H9 (cell line): ENCODE results near the gene C5orf58. TPM values are rescaled to one million over a fixed set of nuclear protein-coding genes. Genes with fewer than 3 reads are reported as not detected.

Experiments
- DNase-seq: peaks from one replicate; pipeline ENCODE4 v3.0.0-alpha.2; 2017
- H2AFZ ChIP-seq: one replicate; pipeline ENCODE4 v1.6.1; 2013; ENCODE audit warnings: mild to moderate bottlenecking, low read length, control low read depth, moderate library complexity
- H2AK5ac ChIP-seq: 2 replicates; pipeline ENCODE4 v1.6.1; 2013; ENCODE audit warnings: low read length, control low read depth, mixed read lengths; ENCODE audit not compliant: insufficient read length
- H2BK120ac ChIP-seq: one replicate; pipeline ENCODE4 v1.6.1; 2013; ENCODE audit warnings: low read depth, mild to moderate bottlenecking, low read length, control low read depth, inconsistent platforms; ENCODE audit not compliant: poor library complexity, severe bottlenecking
- H2BK12ac ChIP-seq: 2 replicates; pipeline ENCODE4 v1.6.1; 2013; ENCODE audit warnings: low read length, control low read depth, mixed read lengths, low read depth; ENCODE audit not compliant: insufficient read length
- H2BK15ac ChIP-seq: 2 replicates; pipeline ENCODE4 v1.6.1; 2013; ENCODE audit warnings: low read depth, low read length, control low read depth
- H2BK20ac ChIP-seq: one replicate; pipeline ENCODE4 v1.6.1; 2013; ENCODE audit warnings: low read depth, mild to moderate bottlenecking, low read length, control low read depth, inconsistent platforms; ENCODE audit not compliant: poor library complexity, severe bottlenecking
- H2BK5ac ChIP-seq: 2 replicates; pipeline ENCODE4 v1.6.1; 2013; ENCODE audit warnings: low read length, control low read depth, mixed read lengths; ENCODE audit not compliant: insufficient read length
- H3K14ac ChIP-seq: 2 replicates; pipeline ENCODE4 v1.6.1; 2013; ENCODE audit warnings: low read length, control low read depth; ENCODE audit not compliant: insufficient read depth
- H3K18ac ChIP-seq: 2 replicates; pipeline ENCODE4 v1.6.1; 2013; ENCODE audit warnings: low read depth, mild to moderate bottlenecking, mixed read lengths, low read length, control low read depth; ENCODE audit not compliant: insufficient read length
- H3K23ac ChIP-seq: 2 replicates; pipeline ENCODE4 v1.6.1; 2013; ENCODE audit warnings: low read length, control low read depth, mixed read lengths, low read depth; ENCODE audit not compliant: insufficient read length
- H3K23me2 ChIP-seq: 2 replicates; pipeline ENCODE4 v1.6.1; 2013; ENCODE audit warnings: low read depth, mild to moderate bottlenecking, mixed read lengths, low read length, control low read depth; ENCODE audit not compliant: insufficient read length, poor library complexity, severe bottlenecking
- H3K27ac ChIP-seq: 2 replicates; pipeline ENCODE4 v1.5.1; 2013; ENCODE audit warnings: low read length, control low read depth, mixed read lengths, low read depth; ENCODE audit not compliant: insufficient read length
- H3K27me3 ChIP-seq: 2 replicates; pipeline ENCODE4 v1.6.1; 2013; ENCODE audit warnings: low read length, control low read depth, inconsistent platforms; ENCODE audit not compliant: insufficient read depth
- H3K4ac ChIP-seq: 2 replicates; pipeline ENCODE4 v1.6.1; 2013; ENCODE audit warnings: low read depth, mild to moderate bottlenecking, control low read depth, inconsistent platforms, low read length, moderate library complexity
- H3K4me1 ChIP-seq: 2 replicates; pipeline ENCODE4 v1.6.1; 2013; ENCODE audit warnings: low read length, control low read depth, inconsistent platforms; ENCODE audit not compliant: insufficient read depth
- H3K4me2 ChIP-seq: 2 replicates; pipeline ENCODE4 v1.6.1; 2013; ENCODE audit warnings: low read length, control low read depth, mixed read lengths; ENCODE audit not compliant: insufficient read length, insufficient read depth
- H3K56ac ChIP-seq: 2 replicates; pipeline ENCODE4 v1.6.1; 2013; ENCODE audit warnings: low read depth, mild to moderate bottlenecking, mixed read lengths, low read length, control low read depth; ENCODE audit not compliant: insufficient read length
- H3K79me1 ChIP-seq: 2 replicates; pipeline ENCODE4 v1.6.1; 2013; ENCODE audit warnings: low read depth, mild to moderate bottlenecking, moderate library complexity, low read length, control low read depth, inconsistent platforms; ENCODE audit not compliant: insufficient read depth, poor library complexity, severe bottlenecking
- H3K79me2 ChIP-seq: 2 replicates; pipeline ENCODE4 v1.6.1; 2013; ENCODE audit warnings: low read length, control low read depth, inconsistent platforms; ENCODE audit not compliant: insufficient read depth
- H3K9ac ChIP-seq: 2 replicates; pipeline ENCODE4 v1.6.1; 2013; ENCODE audit warnings: low read length, control low read depth, mixed read lengths; ENCODE audit not compliant: insufficient read length; ENCODE audit errors: extremely low read depth
- H3K9me3 ChIP-seq: one replicate; pipeline ENCODE4 v1.6.1; 2013; ENCODE audit warnings: low read depth, low read length, inconsistent platforms; ENCODE audit not compliant: control insufficient read depth
- H3T11ph ChIP-seq: one replicate; pipeline ENCODE4 v1.6.1; 2013; ENCODE audit warnings: mild to moderate bottlenecking, low read length, control low read depth, inconsistent platforms
- H4K20me1 ChIP-seq: one replicate; pipeline ENCODE4 v1.6.1; 2013; ENCODE audit not compliant: control insufficient read depth, insufficient read length, insufficient read depth
- H4K5ac ChIP-seq: 2 replicates; pipeline ENCODE4 v1.6.1; 2013; ENCODE audit warnings: low read depth, mild to moderate bottlenecking, mixed read lengths, low read length, control low read depth; ENCODE audit not compliant: insufficient read length
- H4K8ac ChIP-seq: replicated peaks from 2 replicates; pipeline ENCODE4 v1.6.1; 2013; ENCODE audit warnings: low read length, control low read depth, mixed read lengths, low read depth; ENCODE audit not compliant: insufficient read length
- H4K91ac ChIP-seq: 2 replicates; pipeline ENCODE4 v1.6.1; 2013; ENCODE audit warnings: low read depth, mild to moderate bottlenecking, moderate library complexity, mixed read lengths, low read length, control low read depth; ENCODE audit not compliant: insufficient read length
- H3K27ac Mint-ChIP-seq, 3 experiments: 2 replicates in 2 of 3; 3 replicates in 1 of 3; pipeline ENCODE4 v1.8.0; 2020 to 2021; ENCODE audit warnings: mixed read lengths in 3 of 3, mild to moderate bottlenecking in 1 of 3, moderate library complexity in 1 of 3
- H3K27me3 Mint-ChIP-seq: 2 replicates; pipeline ENCODE4 v1.8.0; 2021; ENCODE audit warnings: low read depth, mild to moderate bottlenecking, moderate library complexity, mixed read lengths
- H3K36me3 Mint-ChIP-seq, 3 experiments: 2 replicates in 2 of 3; 3 replicates in 1 of 3; pipeline ENCODE4 v1.8.0; 2020 to 2021; ENCODE audit warnings: low read depth in 3 of 3, mixed read lengths in 3 of 3; ENCODE audit not compliant: insufficient read depth in 1 of 3
- H3K4me1 Mint-ChIP-seq, 2 experiments: 2 replicates each; pipeline ENCODE4 v1.8.0; 2020; ENCODE audit warnings: mixed read lengths in 2 of 2
- H3K4me3 Mint-ChIP-seq, 2 experiments: 2 replicates in 1 of 2; 3 replicates in 1 of 2; pipeline ENCODE4 v1.8.0; 2020 to 2021; ENCODE audit warnings: mild to moderate bottlenecking in 2 of 2, mixed read lengths in 2 of 2, moderate library complexity in 1 of 2
- H3K9me3 Mint-ChIP-seq, 2 experiments: 2 replicates in 1 of 2; 3 replicates in 1 of 2; pipeline ENCODE4 v1.8.0; 2020; ENCODE audit warnings: mild to moderate bottlenecking in 2 of 2, mixed read lengths in 2 of 2, moderate library complexity in 1 of 2
- total RNA-seq: library from RNA; stranded (reverse); gene quantifications from 2 replicates; pipeline ENCODE4 v1.2.1, GENCODE V29; 2021
- TF ChIP-seq, protein P1 (sequence below): fragments of 200-600 bp; sonication (generic); conservative IDR thresholded peaks from 3 replicates; pipeline ENCODE4 v1.8.0; 2021; ENCODE audit warnings: antibody characterized with exemption, mild to moderate bottlenecking

C5orf58 gene
- total RNA-seq, 1 experiment from 2014 or later: 0.90 TPM

DNA sequence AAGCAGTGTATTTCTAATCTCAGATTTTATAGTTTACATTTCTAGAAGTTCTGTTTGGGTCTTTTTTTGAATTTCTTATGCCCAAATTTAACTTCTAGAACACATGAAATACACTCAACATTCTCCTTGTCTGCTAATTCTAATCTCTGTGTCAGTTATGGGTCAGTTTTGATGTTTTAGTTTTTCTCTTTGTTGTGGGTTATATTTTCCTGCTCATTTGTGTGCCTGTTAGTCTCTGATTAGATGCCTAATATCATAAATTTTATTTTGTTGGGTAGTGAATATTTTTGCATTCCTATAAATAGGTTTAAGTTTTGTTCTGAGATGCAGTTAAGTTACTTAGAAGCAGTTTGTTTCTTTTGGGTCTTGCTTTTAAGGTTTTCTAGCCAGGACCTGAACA is 52.4 kb downstream of the C5orf58 start:
- no peak overlapping the region for H2BK20ac ChIP-seq
- H3K27ac ChIP-seq: no peak overlapping the region
- H3K36me3 Mint-ChIP-seq: peaks cover 13 to 34% (median 20%) of the 10 kb centered on the region in 3 experiments
- H2BK5ac ChIP-seq: no peak overlapping the region
- no peak overlapping the region for H3K27ac Mint-ChIP-seq
- H3K14ac ChIP-seq: no peak overlapping the region
- H4K8ac ChIP-seq: no peak overlapping the region
- H3T11ph ChIP-seq: no peak overlapping the region
- H3K79me2 ChIP-seq: no peaks in the 10 kb centered on the region
- no peaks in the 10 kb centered on the region for H3K79me1 ChIP-seq
- H3K4me3 Mint-ChIP-seq: no peak overlapping the region
- no peak overlapping the region for H4K5ac ChIP-seq
- H3K4ac ChIP-seq: no peak overlapping the region
- H2AFZ ChIP-seq: no peak overlapping the region
- H3K4me1 Mint-ChIP-seq: peaks cover 38% of the 10 kb centered on the region in 2 experiments
- no peak overlapping the region for H3K18ac ChIP-seq
- H4K20me1 ChIP-seq: no peaks in the 10 kb centered on the region
- peaks cover 20% of the 10 kb centered on the region for H3K9me3 ChIP-seq
- H2BK15ac ChIP-seq: no peak overlapping the region
- H3K23me2 ChIP-seq: peaks cover 3% of the 10 kb centered on the region
- no peak overlapping the region for H3K23ac ChIP-seq
- H4K91ac ChIP-seq: no peak overlapping the region
- H2BK120ac ChIP-seq: no peak overlapping the region
- peaks cover 13% of the 10 kb centered on the region for H3K27me3 Mint-ChIP-seq
- H2AK5ac ChIP-seq: no peak overlapping the region
- no peak overlapping the region for H3K4me2 ChIP-seq
- no peaks in the 10 kb centered on the region for H3K27me3 ChIP-seq
- no peak overlapping the region for H2BK12ac ChIP-seq
- peaks cover 5% of the 10 kb centered on the region; the same call in 1 of the 2 replicates for H3K4me1 ChIP-seq
- peaks cover 30 to 41% of the 10 kb centered on the region in 2 experiments for H3K9me3 Mint-ChIP-seq
- TF ChIP-seq, protein P1, sequence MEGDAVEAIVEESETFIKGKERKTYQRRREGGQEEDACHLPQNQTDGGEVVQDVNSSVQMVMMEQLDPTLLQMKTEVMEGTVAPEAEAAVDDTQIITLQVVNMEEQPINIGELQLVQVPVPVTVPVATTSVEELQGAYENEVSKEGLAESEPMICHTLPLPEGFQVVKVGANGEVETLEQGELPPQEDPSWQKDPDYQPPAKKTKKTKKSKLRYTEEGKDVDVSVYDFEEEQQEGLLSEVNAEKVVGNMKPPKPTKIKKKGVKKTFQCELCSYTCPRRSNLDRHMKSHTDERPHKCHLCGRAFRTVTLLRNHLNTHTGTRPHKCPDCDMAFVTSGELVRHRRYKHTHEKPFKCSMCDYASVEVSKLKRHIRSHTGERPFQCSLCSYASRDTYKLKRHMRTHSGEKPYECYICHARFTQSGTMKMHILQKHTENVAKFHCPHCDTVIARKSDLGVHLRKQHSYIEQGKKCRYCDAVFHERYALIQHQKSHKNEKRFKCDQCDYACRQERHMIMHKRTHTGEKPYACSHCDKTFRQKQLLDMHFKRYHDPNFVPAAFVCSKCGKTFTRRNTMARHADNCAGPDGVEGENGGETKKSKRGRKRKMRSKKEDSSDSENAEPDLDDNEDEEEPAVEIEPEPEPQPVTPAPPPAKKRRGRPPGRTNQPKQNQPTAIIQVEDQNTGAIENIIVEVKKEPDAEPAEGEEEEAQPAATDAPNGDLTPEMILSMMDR: no peak
- no peak overlapping the region for H3K9ac ChIP-seq
- H3K56ac ChIP-seq: no peak overlapping the region
- no peak for DNase-seq
